K562 (cell line): Measurements from ENCODE around the gene PTPRE. TPM values are rescaled to one million over a fixed set of nuclear protein-coding genes. Genes with fewer than 3 reads are reported as not detected.

Experiments
- ATAC-seq: fragments of 200-7000 bp; cut with Tn5 transposase; 3 replicates; pipeline ENCODE4 v1.9.1; 2020; ENCODE audit warnings: moderate library complexity
- BruUV-seq: library from RNA; stranded (reverse); fragments of 400-500 nt; replicated peaks from 2 replicates; lab custom pipeline; 2021; lab: Mats Ljungman, UMichigan
- CTCF ChIA-PET: fragments of 300-600 bp; formaldehyde crosslinking; extraction: SDS; loops from one replicate; lab custom pipeline; 2021; ENCODE audit warnings: low intra/inter-chr PET ratio; lab: Yijun Ruan, JAX
- POLR2A ChIA-PET: fragments of 300-600, 350-650 bp; sonication (Branson Sonifier 250); formaldehyde crosslinking; extraction: SDS; loops from one replicate; lab custom pipeline; 2021; ENCODE audit warnings: antibody characterized with exemption, inconsistent platforms; lab: Yijun Ruan, JAX
- DNase-seq, 4 experiments: peaks; one replicate each; pipeline versions ENCODE4 v3.0.0 to v3.0.0-alpha.2; 2011 to 2018; ENCODE audit warnings: low spot score in 3 of 4, mixed read lengths in 3 of 4; ENCODE audit errors: extremely low read depth in 1 of 4
- FAIRE-seq: peaks from 2 replicates; lab custom pipeline; 2011; peaks lifted over from hg19 to GRCh38; lab: Jason Lieb, UNC
- H2AFZ ChIP-seq: 2 replicates; pipeline ENCODE4 v1.6.0; 2011; ENCODE audit warnings: low read depth, low read length, control low read depth, inconsistent platforms
- H3K27ac ChIP-seq: fragments of 200-600 bp; 3 replicates; pipeline ENCODE4 v1.8.0; 2011; ENCODE audit warnings: low read depth, mild to moderate bottlenecking, control low read depth, inconsistent platforms, low read length, moderate library complexity, mixed read lengths; ENCODE audit errors: extremely low read depth
- H3K27me3 ChIP-seq, 2 experiments: fragments of 300-600 bp in 1 of 2; 2 replicates in 1 of 2; 3 replicates in 1 of 2; pipeline versions ENCODE4 v1.6.0 to v1.8.0; 2011; ENCODE audit warnings: inconsistent platforms in 2 of 2, low read length in 2 of 2, mild to moderate bottlenecking in 1 of 2, mixed read lengths in 1 of 2, moderate library complexity in 1 of 2; ENCODE audit not compliant: control insufficient read depth in 2 of 2, insufficient read depth in 2 of 2
- H3K36me3 ChIP-seq: fragments of 300-600 bp; 3 replicates; pipeline ENCODE4 v1.8.0; 2011; ENCODE audit warnings: mild to moderate bottlenecking, low read length, inconsistent platforms; ENCODE audit not compliant: control insufficient read depth, insufficient read depth
- H3K4me1 ChIP-seq, 2 experiments: fragments of 200-600 bp in 1 of 2; replicated peaks in 1 of 2; 2 replicates in 1 of 2; 3 replicates in 1 of 2; pipeline versions ENCODE4 v1.5.1 to v1.8.0; 2011; ENCODE audit warnings: inconsistent platforms in 2 of 2, low read length in 2 of 2, mild to moderate bottlenecking in 1 of 2, mixed read lengths in 1 of 2, moderate library complexity in 1 of 2; ENCODE audit not compliant: control insufficient read depth in 2 of 2, insufficient read depth in 2 of 2
- H3K4me2 ChIP-seq: 2 replicates; pipeline ENCODE4 v1.6.1; 2011; ENCODE audit warnings: low read length, control low read depth, inconsistent platforms, mixed read lengths; ENCODE audit not compliant: insufficient read depth
- H3K4me3 ChIP-seq: fragments of 200-600 bp; sonication (generic), shearing (Covaris generic); 2 replicates; pipeline ENCODE4 v1.5.1; 2016; ENCODE audit warnings: control low read depth, inconsistent platforms
- H3K79me2 ChIP-seq: fragments of 200-600 bp; 3 replicates; pipeline ENCODE4 v1.8.0; 2011; ENCODE audit warnings: low read length, inconsistent platforms; ENCODE audit not compliant: control insufficient read depth, insufficient read depth
- H3K9ac ChIP-seq, 2 experiments: 2 replicates each; pipeline versions ENCODE4 v1.6.0 to v1.6.1; 2011; ENCODE audit warnings: low read depth in 2 of 2, low read length in 2 of 2, control low read depth in 1 of 2, inconsistent platforms in 1 of 2, mild to moderate bottlenecking in 1 of 2, mixed read lengths in 1 of 2; ENCODE audit not compliant: insufficient read depth in 1 of 2
- H3K9me1 ChIP-seq: one replicate; pipeline ENCODE4 v1.6.0; 2011; ENCODE audit warnings: inconsistent platforms, mild to moderate bottlenecking, low read length, moderate library complexity; ENCODE audit not compliant: control insufficient read depth, insufficient read depth
- H3K9me3 ChIP-seq: replicated peaks from 2 replicates; pipeline ENCODE4 v1.5.1; 2011; ENCODE audit warnings: low read depth, low read length, inconsistent platforms; ENCODE audit not compliant: control insufficient read depth, insufficient read depth
- H4K20me1 ChIP-seq: replicated peaks from 2 replicates; pipeline ENCODE4 v1.6.1; 2011; ENCODE audit warnings: low read length, inconsistent platforms, mixed read lengths; ENCODE audit not compliant: control insufficient read depth, insufficient read depth
- ARID3A ChIP-seq: IDR thresholded peaks from 2 replicates; pipeline ENCODE4 v1.6.1; 2012; ENCODE audit warnings: low read depth, low read length, improper control_type of control experiment, borderline replicate concordance
- CLOCK ChIP-seq: fragments of 250-450 bp; sonication (Bioruptor Pico); IDR thresholded peaks from 2 replicates; pipeline ENCODE4 v1.4.0; 2020; ENCODE audit warnings: mild to moderate bottlenecking, moderate library complexity, borderline replicate concordance
- FOS ChIP-seq: IDR thresholded peaks from 3 replicates; pipeline ENCODE4 v1.6.1; 2011; ENCODE audit not compliant: insufficient read length; ENCODE audit errors: extremely low read depth
- GABPB2 ChIP-seq: fragments of 250-450 bp; sonication (Bioruptor Pico); conservative IDR thresholded peaks from 2 replicates; pipeline ENCODE4 v1.5.1; 2021; ENCODE audit warnings: mild to moderate bottlenecking
- IRF1 ChIP-seq: sonication (generic); formaldehyde crosslinking; IDR thresholded peaks from 2 replicates; pipeline ENCODE4 v1.8.0; 2022; ENCODE audit warnings: missing genetic modification reagents, mild to moderate bottlenecking, borderline replicate concordance
- MXI1 ChIP-seq: IDR thresholded peaks from 2 replicates; pipeline ENCODE4 v1.6.1; 2011; ENCODE audit warnings: low read depth, mild to moderate bottlenecking, improper control_type of control experiment, low read length
- PCBP2 ChIP-seq: fragments of 200-400 bp; formaldehyde crosslinking; IDR thresholded peaks from 2 replicates; pipeline ENCODE4 v1.6.1; 2018; ENCODE audit warnings: low read length, low read depth, mild to moderate bottlenecking, moderate library complexity; ENCODE audit not compliant: poor library complexity, severe bottlenecking
- SMAD2 ChIP-seq: fragments of 150-350 bp; IDR thresholded peaks from 2 replicates; pipeline ENCODE4 v1.6.1; 2014; ENCODE audit warnings: low read depth, mild to moderate bottlenecking, low read length
- THAP12 ChIP-seq: fragments of 250-450 bp; sonication (Bioruptor Pico); IDR thresholded peaks from 2 replicates; pipeline ENCODE4 v1.9.0; 2021; ENCODE audit warnings: mild to moderate bottlenecking, inconsistent platforms
- ZNF511 ChIP-seq: sonication (generic); formaldehyde crosslinking; IDR thresholded peaks from 2 replicates; pipeline ENCODE4 v1.8.0; 2022; ENCODE audit warnings: mild to moderate bottlenecking, missing genetic modification reagents
- WGBS: fragments of 100-300 bp; shearing (Covaris generic); methylation state at CpG from one replicate; pipeline ENCODE4 v1.1.6; 2016; ENCODE audit warnings: low coverage, mixed read lengths; ENCODE audit not compliant: insufficient coverage; ENCODE audit errors: missing lambda C conversion rate; 5-methylcytosine and 5-hydroxymethylcytosine counted together
- in situ Hi-C: fragments of 300-500 bp; cut with MboI; formaldehyde crosslinking; loops from 4 replicates; pipeline ENCODE4 v1.15.0; 2018; ENCODE audit warnings: inconsistent platforms, mixed read lengths
- intact Hi-C: fragments of 100-400 bp; cut with micrococcal nuclease; formaldehyde crosslinking; loops from 2 replicates; pipeline ENCODE4 v1.14.2; 2022
- polyA plus RNA-seq, 8 experiments: library from polyadenylated mRNA; depleted of rRNA in 4 of 8; stranded (reverse) in 5 of 8; unstranded in 3 of 8; fragments of >200 nt; fragmentation: Nextera tagmentation in 2 of 8; fragmentation: Illumina TruSeq in 1 of 8; extraction: Ambion mirVana in 2 of 8; extraction: Trizol in 1 of 8; gene quantifications; 2 replicates each; pipeline versions ENCODE4 v1.2.1 to v1.2.3, GENCODE V29; 2011 to 2014; ENCODE audit warnings: inconsistent platforms in 1 of 8, missing spikeins in 1 of 8
- total RNA-seq, 7 experiments: library from RNA; depleted of rRNA in 6 of 7; stranded (reverse); fragments of >200 nt in 6 of 7; fragmentation: Illumina TruSeq in 2 of 7; extraction: Trizol in 2 of 7; gene quantifications; 2 replicates each; pipeline versions ENCODE4 v1.2.1 to v1.2.3, GENCODE V29; 2011 to 2021; ENCODE audit warnings: low replicate concordance in 1 of 7

PTPRE gene
- total and polyA plus RNA-seq, 9 of the 15 experiments (the other 6 are each of a cell fraction or from before 2014, with no cell fraction given) = 0.01 to 0.13 (median 0.04) TPM; not detected in 4

- no peak for TF ChIP-seq MXI1
- TF ChIP-seq THAP12 (CRISPR knock-in tag) = no peak
Measured at GRCh38 chr10:128025437-128025836, 118.5 kb downstream of the PTPRE start (continued).

GRCh38 chr10:128025951-128026350 is 119.0 kb downstream of the PTPRE start:
- no peak for FAIRE-seq
- ChIA-PET POLR2A (no interaction called here), CTCF (no interaction called here)
- in situ Hi-C loops = no loop called here
- H3K36me3 ChIP-seq = no peaks in the 10 kb centered on the region
- no peaks in the 10 kb centered on the region for H3K9me1 ChIP-seq
- H3K79me2 ChIP-seq = no peaks in the 10 kb centered on the region
- ATAC-seq = no peak
- no peak overlapping the region for H3K27ac ChIP-seq
- H4K20me1 ChIP-seq = no peaks in the 10 kb centered on the region
- intact Hi-C loops = no loop called here
- no peak overlapping the region for H3K9ac ChIP-seq
- peaks cover 2 to 42% of the 10 kb centered on the region in 2 experiments; a peak in 3 of 5 replicates for H3K27me3 ChIP-seq
- no peak overlapping the region for H2AFZ ChIP-seq
- H3K4me3 ChIP-seq = no peak overlapping the region
- WGBS = 0% methylated on average over 4 of the region's 6 CpGs
- DNase-seq = no peak
- no peaks in the 10 kb centered on the region for H3K4me1 ChIP-seq
- H3K9me3 ChIP-seq = no peaks in the 10 kb centered on the region
- H3K4me2 ChIP-seq = no peak overlapping the region
- no TSS peak for BruUV-seq
- TF ChIP-seq IRF1 (CRISPR knock-in tag) = no peak
- no peak for TF ChIP-seq GABPB2 (CRISPR knock-in tag)
- TF ChIP-seq ARID3A = no peak
- TF ChIP-seq SMAD2 = no peak
- TF ChIP-seq PCBP2 = no peak
- TF ChIP-seq ZNF511 = no peak
- TF ChIP-seq CLOCK = no peak
- no peak for TF ChIP-seq FOS
